ENCODE data around the gene PAGE2. TPM values are rescaled to one million over a fixed set of nuclear protein-coding genes. Genes with fewer than 3 reads are reported as not detected.

The PAGE2 gene
- not detected in 5 replicates for total RNA-seq (2022; extraction: Qiagen RNA extraction)

GRCh38 chrX:55088795-55089489 lies at the start of gene PAGE2:
TSS of gene PAGE2 (plus strand) at chrX:55089018. CDS start at chrX:55090021, 1,003 bp downstream.

GRCh38 chrX:55074851-55075467 lies 13.9 kb upstream of the PAGE2 start, which contains the start of gene PAGE2B:
TSS of gene PAGE2B (plus strand) at chrX:55075030. CDS start at chrX:55076042, 1,012 bp downstream.

Other genes with a start within 250 kb of the PAGE2 start
- gene TRO, start 168.2 kb upstream of the PAGE2 start, total RNA-seq (2022; extraction: Qiagen RNA extraction), result 0.52 to 0.77 TPM (median 0.69 TPM) in 5 replicates
- gene PFKFB1, start 94.8 kb upstream of the PAGE2 start, total RNA-seq (2022; extraction: Qiagen RNA extraction), result 0.06 to 0.14 TPM (median 0.10 TPM) in 5 replicates
- 28.2 to 36.7 TPM (median 31.9 TPM) in 5 replicates for gene APEX2, start 88.7 kb upstream of the PAGE2 start, total RNA-seq (2022; extraction: Qiagen RNA extraction)
- not detected in 5 replicates for gene ALAS2, start 58.0 kb upstream of the PAGE2 start, total RNA-seq (2022; extraction: Qiagen RNA extraction)
- not detected in 5 replicates for gene PAGE2B, start 14.0 kb upstream of the PAGE2 start, total RNA-seq (2022; extraction: Qiagen RNA extraction)
- not detected in 5 replicates for gene PAGE5, start 131.3 kb downstream of the PAGE2 start, total RNA-seq (2022; extraction: Qiagen RNA extraction)
- not detected in 5 replicates for gene PAGE3, start 175.9 kb downstream of the PAGE2 start, total RNA-seq (2022; extraction: Qiagen RNA extraction)

Measured in A549 treated with CORT108297 at 1 μM for 4 hours (cell line).